ENCODE measurements around the gene SRRM5.
A peak's percentile ranks its signal among the peaks of the same experiment; 100 is the strongest.

SRRM5 gene

GRCh38 chr19:43660971-43661360, 49.1 kb downstream of the SRRM5 start:
- Histone ChIP-seq H3K27me3 (replicated peaks; ENCODE audit: control insufficient read depth, insufficient read depth, low read length) (no peaks in the 10 kb centered on the region), H3K9ac (ENCODE audit: low read length) (no peak overlapping the region), H3K36me3 (ENCODE audit: control insufficient read depth, insufficient read depth, low read length, severe bottlenecking) (peaks cover 64% of the 10 kb centered on the region), H3K4me3 (ENCODE audit: low read length) (no peak overlapping the region), H3K9me3 (ENCODE audit: control insufficient read depth, low read length) (no peaks in the 10 kb centered on the region), H3K4me1 (ENCODE audit: control insufficient read depth, insufficient read depth, low read length) (no peaks in the 10 kb centered on the region)
- DNase-seq (ENCODE audit: low read depth): no peak

DNA sequence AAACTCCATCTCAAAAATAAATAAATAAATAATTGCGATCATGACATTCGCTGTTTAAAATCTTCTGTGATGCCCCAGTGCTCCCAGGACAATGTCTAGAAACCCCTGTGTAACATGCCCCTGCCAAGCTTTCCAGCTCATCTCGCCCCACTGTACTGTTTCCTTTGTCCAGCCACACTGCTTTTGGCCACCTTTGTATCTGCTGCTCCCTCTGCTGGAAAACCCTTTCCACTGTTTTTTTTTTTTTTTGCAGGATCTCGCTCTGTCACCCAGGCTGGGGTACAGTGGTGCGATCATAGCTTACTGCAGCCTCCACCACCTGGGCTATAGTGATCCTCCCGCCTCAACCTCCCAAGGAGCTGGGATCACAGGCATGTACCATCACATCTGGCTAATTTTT, 50.6 kb downstream of the SRRM5 start:
- H3K9me3 ChIP-seq (ENCODE audit: control insufficient read depth, low read length): no peaks in the 10 kb centered on the region
- peaks cover 69% of the 10 kb centered on the region for H3K36me3 ChIP-seq (ENCODE audit: control insufficient read depth, insufficient read depth, low read length, severe bottlenecking)
- no peak overlapping the region for H3K4me3 ChIP-seq (ENCODE audit: low read length)
- DNase-seq (ENCODE audit: low read depth): peak; percentile 35
- H3K27me3 ChIP-seq (replicated peaks; ENCODE audit: control insufficient read depth, insufficient read depth, low read length): no peaks in the 10 kb centered on the region
- peaks cover 2% of the 10 kb centered on the region for H3K4me1 ChIP-seq (ENCODE audit: control insufficient read depth, insufficient read depth, low read length)
- no peak overlapping the region for H3K9ac ChIP-seq (ENCODE audit: low read length)

- H3K9me3 ChIP-seq (ENCODE audit: control insufficient read depth, low read length): no peaks in the 10 kb centered on the region
- H3K27me3 ChIP-seq (replicated peaks; ENCODE audit: control insufficient read depth, insufficient read depth, low read length): no peaks in the 10 kb centered on the region
- DNase-seq (ENCODE audit: low read depth): no peak
- H3K4me3 ChIP-seq (ENCODE audit: low read length): no peak overlapping the region
- peaks cover 61% of the 10 kb centered on the region for H3K36me3 ChIP-seq (ENCODE audit: control insufficient read depth, insufficient read depth, low read length, severe bottlenecking)
- peaks cover 6% of the 10 kb centered on the region for H3K4me1 ChIP-seq (ENCODE audit: control insufficient read depth, insufficient read depth, low read length)
- H3K9ac ChIP-seq (ENCODE audit: low read length): no peak overlapping the region
Observed at GRCh38 chr19:43664018-43664417, 52.1 kb downstream of the SRRM5 start.

Measured in adipocyte (in vitro differentiated cells).